ENCODE results near the gene SUN2. TPM values are rescaled to one million over a fixed set of nuclear protein-coding genes. Genes with fewer than 3 reads are reported as not detected.

The SUN2 gene
- total and polyA plus RNA-seq, 2 of the 8 experiments (the other 6 are each of a cell fraction or from before 2014, with no cell fraction given), result 5.1 to 10.5 TPM

GRCh38 chr22:38788021-38788816 is 32.4 kb upstream of the SUN2 start (continued):
- TF ChIP-seq HDAC6 (IDR thresholded peaks at IDR 0.05; ENCODE audit: low read depth, low read length) (no peak), SIN3A (conservative IDR thresholded peaks at IDR 0.05 in 1 of 2, IDR thresholded peaks at IDR 0.05 in 1 of 2; ENCODE audit: low read depth in 1 of 2, low read length in 2 of 2) (no peak)
